GM18526 (cell line): ENCODE measurements around the gene NMNAT2.

Experiments used
- POLR2A ChIP-seq: IDR thresholded peaks from 3 replicates; pipeline ENCODE4 v1.6.1; 2011; ENCODE audit not compliant: insufficient read length; ENCODE audit errors: extremely low read depth

The NMNAT2 gene

GRCh38 chr1:183431840-183432547, 13.8 kb upstream of the NMNAT2 start:
- no peak for TF ChIP-seq POLR2A

GRCh38 chr1:183424691-183425090, 6.5 kb upstream of the NMNAT2 start:
- TF ChIP-seq POLR2A, result no peak

- no peak for TF ChIP-seq POLR2A
Observed at GRCh38 chr1:183423541-183423940, 5.4 kb upstream of the NMNAT2 start.

GRCh38 chr1:183419399-183419798, 1.2 kb upstream of the NMNAT2 start:
- TF ChIP-seq POLR2A, result no peak

GRCh38 chr1:183418696-183419095, 516 bp upstream of the NMNAT2 start:
- TF ChIP-seq POLR2A, result no peak

- TF ChIP-seq POLR2A, result no peak
Observed at GRCh38 chr1:183416850-183417771, 1.1 kb downstream of the NMNAT2 start.

- TF ChIP-seq POLR2A, result no peak
Observed at GRCh38 chr1:183414365-183414764, 3.8 kb downstream of the NMNAT2 start.

- TF ChIP-seq POLR2A, result no peak
Observed at GRCh38 chr1:183411091-183411490, 7.1 kb downstream of the NMNAT2 start.

- no peak for TF ChIP-seq POLR2A
Observed at GRCh38 chr1:183407961-183408360, 10.2 kb downstream of the NMNAT2 start.

GRCh38 chr1:183407474-183407873, 10.7 kb downstream of the NMNAT2 start:
- TF ChIP-seq POLR2A, result no peak

GRCh38 chr1:183404476-183404875, 13.7 kb downstream of the NMNAT2 start:
- TF ChIP-seq POLR2A, result no peak

- no peak for TF ChIP-seq POLR2A
Observed at GRCh38 chr1:183403498-183403897, 14.7 kb downstream of the NMNAT2 start.

GRCh38 chr1:183394435-183394834, 23.7 kb downstream of the NMNAT2 start:
- no peak for TF ChIP-seq POLR2A

- no peak for TF ChIP-seq POLR2A
Observed at GRCh38 chr1:183391863-183392262, 26.3 kb downstream of the NMNAT2 start.

GRCh38 chr1:183390561-183390960, 27.6 kb downstream of the NMNAT2 start:
- no peak for TF ChIP-seq POLR2A

GRCh38 chr1:183388735-183389134, 29.4 kb downstream of the NMNAT2 start:
- TF ChIP-seq POLR2A, result no peak
